Activated T-helper 9 cell treated with anti-CD3 and anti-CD28 coated beads, Interleukin-2, amount 50 U/mL, for 16 hours (primary cell): ENCODE results near the gene PRR36.

Source experiments
- DNase-seq: peaks from one replicate; pipeline ENCODE4 v3.0.0-alpha.2; 2020; ENCODE audit warnings: low read depth

Gene PRR36

DNA sequence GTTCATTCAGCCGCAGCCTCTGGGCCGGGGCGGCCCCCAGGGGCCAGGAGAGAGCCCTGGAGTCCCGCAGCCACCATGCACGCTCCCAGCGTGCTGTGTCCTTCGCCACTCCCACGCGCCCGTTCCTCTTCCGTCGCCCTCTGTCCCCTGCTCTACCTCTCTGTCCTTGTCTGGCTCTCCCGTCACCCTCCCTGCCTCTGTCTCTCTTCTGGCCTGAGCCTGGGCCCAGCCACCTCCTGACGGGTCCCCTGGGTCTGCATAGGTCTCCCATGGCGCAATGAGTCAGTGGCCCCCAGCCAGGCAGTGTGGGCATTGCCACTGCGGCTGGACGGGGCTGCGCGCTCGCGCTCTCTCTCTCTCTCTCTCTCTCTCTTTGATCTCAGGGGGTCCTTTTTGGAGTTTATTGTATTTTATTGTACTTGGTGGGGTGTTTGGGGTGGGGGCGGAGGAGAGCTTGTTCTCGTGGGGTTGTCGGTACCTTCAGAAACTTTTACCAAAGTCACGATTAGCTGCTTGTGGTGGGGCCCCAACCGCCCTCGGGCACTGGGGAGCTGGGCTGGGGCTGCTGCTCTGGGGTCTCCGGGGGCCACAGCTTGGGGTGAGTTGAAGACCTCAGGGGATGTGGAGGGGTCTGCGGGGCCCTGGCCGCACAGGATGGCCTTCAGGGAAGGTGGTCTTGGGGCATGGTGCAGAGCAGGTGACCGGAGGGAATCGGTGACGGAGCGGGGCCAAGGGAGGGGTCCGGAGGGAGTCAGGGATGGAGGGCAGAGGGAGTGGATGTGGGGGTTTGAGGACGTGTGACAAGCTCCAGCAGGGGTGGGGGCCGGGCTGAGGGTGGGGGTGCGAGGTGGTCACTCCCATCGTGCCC is 38.7 kb upstream of the PRR36 start:
- DNase-seq: no peak

GRCh38 chr19:7912144-7912696 is 38.0 kb upstream of the PRR36 start:
- DNase-seq: no peak

DNA sequence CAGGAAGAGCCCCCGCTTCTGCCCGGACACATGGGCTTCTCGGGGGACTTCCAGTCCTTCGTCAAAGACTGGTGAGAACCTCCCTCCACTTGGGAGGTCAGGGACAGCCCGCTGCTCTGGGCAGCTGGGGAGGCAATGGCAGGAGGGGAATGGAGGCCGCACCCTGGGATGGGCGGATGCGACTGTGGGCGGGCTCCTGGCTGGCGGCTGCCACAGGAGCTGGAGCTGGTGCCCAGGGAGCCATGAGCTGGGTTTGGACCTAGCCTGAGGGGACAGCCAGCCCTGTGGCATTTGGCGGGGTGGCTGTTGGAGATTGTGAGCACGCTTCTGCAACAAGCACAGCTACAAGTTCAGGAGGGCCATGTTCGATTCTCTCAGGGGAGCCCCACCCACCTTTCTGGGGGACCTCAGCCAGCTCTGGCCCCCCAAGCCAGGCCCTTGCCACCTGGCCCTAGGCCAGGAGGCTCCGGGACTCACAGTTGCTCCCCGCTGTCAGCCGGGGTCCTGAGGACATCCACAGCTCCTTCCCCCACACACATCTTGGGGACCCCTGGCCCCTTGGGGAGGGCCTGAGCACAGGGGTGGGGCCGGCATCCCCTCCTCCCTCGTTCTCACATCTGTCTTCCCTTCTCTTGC is 37.4 kb upstream of the PRR36 start:
- DNase-seq: no peak

GRCh38 chr19:7910321-7911161 is 36.4 kb upstream of the PRR36 start:
- DNase-seq: no peak

DNA sequence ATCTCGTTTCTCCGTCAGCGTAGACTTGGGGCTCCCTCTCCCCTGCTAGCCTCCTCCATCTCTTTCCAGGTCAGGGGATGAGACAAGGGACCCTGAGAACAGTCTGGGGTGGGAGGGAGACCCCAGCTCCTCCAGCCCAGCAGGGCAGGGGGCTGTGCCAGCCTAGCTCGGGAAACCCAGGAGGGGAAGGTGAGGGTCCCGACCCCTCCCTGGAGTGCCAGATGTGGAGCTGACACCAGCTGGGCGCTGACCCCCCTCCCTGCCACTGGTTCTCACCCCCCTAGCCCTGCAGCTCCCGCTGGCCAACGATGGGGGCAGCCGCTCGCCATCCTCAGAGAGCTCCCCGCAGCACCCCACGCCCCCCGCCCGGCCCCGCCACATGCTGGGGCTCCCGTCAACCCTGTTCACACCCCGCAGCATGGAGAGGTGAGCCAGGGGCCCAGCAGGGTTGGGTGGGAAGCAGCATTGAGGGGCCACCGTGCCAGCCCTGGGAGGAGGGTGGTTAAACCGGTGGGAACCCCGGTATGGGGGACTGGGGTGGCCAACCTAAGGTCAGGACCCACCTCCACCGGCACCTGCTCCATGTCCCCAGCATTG is 35.4 kb upstream of the PRR36 start:
- DNase-seq: no peak

GRCh38 chr19:7908742-7909461 is 34.7 kb upstream of the PRR36 start:
- no peak for DNase-seq

DNA sequence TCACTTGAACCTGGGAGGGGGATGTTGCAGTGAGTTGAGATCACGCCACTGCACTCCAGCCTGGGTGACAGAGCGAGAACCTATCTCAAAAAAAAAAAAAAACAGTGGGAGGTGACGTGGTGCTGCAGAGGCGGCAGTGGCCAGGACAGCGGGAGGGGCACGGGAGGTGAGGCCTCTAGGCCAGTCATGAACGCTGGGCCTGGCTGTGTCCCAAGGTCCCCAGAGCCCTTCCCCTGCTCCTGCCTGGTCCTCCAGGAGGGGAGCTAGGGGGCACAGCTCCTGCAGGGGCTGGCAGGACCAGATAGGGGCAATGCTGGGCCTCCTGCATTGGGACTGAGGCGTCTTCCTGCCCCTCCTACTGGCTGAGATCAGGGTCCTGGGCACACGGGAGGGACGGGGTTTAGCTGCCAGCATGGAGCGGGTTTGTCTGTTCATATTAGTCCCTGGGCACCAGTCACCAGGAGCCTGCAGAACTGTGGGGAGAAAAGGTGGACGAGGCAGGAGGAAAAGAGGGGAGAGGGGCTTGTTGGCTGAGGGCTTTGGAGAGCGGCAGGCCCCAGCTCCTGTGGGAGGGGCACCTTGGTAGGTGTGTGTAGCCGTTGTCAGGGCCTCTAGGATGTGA is 34.0 kb upstream of the PRR36 start:
- no peak for DNase-seq

DNA sequence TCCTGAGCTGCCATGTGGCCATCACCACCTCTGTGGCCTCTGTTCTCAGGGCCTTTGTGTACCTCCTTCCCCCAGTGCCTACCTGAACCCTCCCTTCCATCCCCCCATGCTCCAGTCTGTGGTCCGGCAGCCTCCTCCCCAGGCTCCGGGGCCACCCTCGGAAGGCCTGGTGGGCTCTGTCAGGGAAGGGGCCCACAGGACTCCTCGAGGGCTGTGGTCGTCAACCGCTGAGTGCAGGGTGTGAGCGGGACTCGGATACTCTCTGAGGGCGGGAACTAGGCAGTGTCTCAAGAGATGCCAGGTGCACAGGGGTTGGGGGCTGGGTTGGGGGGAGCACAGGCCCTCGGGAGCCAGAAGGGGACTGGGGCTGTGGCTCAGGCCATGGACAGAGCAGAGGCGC is 33.4 kb upstream of the PRR36 start:
- no peak for DNase-seq

GRCh38 chr19:7907122-7907521 is 32.9 kb upstream of the PRR36 start:
- DNase-seq: no peak

- DNase-seq: no peak
Measured at GRCh38 chr19:7905859-7906258, 31.7 kb upstream of the PRR36 start.

GRCh38 chr19:7905268-7905667 is 31.1 kb upstream of the PRR36 start:
- DNase-seq: no peak

GRCh38 chr19:7904074-7905020 is 30.2 kb upstream of the PRR36 start:
- peak; percentile 46 for DNase-seq

GRCh38 chr19:7903244-7904073 is 29.3 kb upstream of the PRR36 start, which contains the start of gene MAP2K7:
Gene MAP2K7 (plus strand): TSS chr19:7903877. CDS start chr19:7903945, 68 bp downstream.
- DNase-seq: peak; percentile 100

DNA sequence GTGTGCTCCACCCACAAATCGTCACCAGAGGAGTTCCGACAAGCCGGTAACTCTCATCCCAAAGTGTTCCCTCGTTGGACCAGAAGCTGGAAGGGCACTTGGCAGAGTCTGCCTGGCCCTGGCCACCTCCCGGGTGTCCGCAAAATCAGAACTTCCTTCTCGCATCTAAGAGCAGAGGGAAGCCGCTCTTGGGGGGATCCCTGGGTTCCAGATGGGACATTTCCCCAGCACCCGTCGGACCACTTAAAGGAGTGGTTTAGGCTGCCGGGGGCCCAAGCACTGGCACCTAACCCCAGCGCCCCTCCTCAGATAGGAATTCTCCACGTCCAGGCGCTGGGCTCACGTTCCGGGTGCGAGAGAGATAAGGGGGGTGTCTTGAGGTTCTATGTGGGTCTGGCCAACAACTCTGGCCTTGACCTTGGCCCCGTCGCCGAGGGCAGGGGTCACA is 28.6 kb upstream of the PRR36 start:
- DNase-seq: no peak

GRCh38 chr19:7901337-7901736 is 27.1 kb upstream of the PRR36 start:
- DNase-seq: no peak

GRCh38 chr19:7900931-7901330 is 26.7 kb upstream of the PRR36 start:
- DNase-seq: no peak

GRCh38 chr19:7900401-7900870 is 26.2 kb upstream of the PRR36 start:
- DNase-seq: no peak

DNA sequence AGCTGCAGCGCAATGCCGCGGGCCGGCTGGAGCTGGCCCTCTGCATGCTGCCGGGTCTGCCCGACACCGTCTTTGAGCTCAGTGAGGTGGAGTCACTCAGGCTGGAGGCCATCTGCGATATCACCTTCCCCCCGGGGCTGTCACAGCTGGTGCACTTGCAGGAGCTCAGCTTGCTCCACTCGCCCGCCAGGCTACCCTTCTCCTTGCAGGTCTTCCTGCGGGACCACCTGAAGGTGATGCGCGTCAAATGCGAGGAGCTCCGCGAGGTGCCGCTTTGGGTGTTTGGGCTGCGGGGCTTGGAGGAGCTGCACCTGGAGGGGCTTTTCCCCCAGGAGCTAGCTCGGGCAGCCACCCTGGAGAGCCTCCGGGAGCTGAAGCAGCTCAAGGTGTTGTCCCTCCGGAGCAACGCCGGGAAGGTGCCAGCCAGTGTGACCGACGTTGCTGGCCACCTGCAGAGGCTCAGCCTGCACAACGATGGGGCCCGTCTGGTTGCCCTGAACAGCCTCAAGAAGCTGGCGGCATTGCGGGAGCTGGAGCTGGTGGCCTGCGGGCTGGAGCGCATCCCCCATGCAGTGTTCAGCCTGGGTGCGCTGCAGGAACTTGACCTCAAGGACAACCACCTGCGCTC is 25.7 kb upstream of the PRR36 start:
- no peak for DNase-seq
